ENCODE results near the gene DNAH10. TPM values are rescaled to one million over a fixed set of nuclear protein-coding genes. Genes with fewer than 3 reads are reported as not detected.

Gene DNAH10
- total and polyA plus RNA-seq, 2 of the 13 experiments (the other 11 are each of a cell fraction or from before 2014, with no cell fraction given), result 0.01 to 0.02 TPM

GRCh38 chr12:123949770-123950165 is 187.7 kb downstream of the DNAH10 start (continued):
- no peak for TF ChIP-seq SP140L (CRISPR knock-in tag; IDR thresholded peaks at IDR 0.05; ENCODE audit: borderline replicate concordance)
- TF ChIP-seq PRPF4 (IDR thresholded peaks at IDR 0.05; ENCODE audit: low read depth, low read length, poor library complexity, severe bottlenecking), result no peak
- no peak for TF ChIP-seq HNF4G (IDR thresholded peaks at IDR 0.05; ENCODE audit: borderline replicate concordance, low read depth, low read length)
- peak; percentile 10; the same call in 1 of the 2 replicates for TF ChIP-seq HNF4G (CRISPR knock-in tag; IDR thresholded peaks at IDR 0.05; ENCODE audit: borderline replicate concordance, low read depth)
- TF ChIP-seq YEATS2 (CRISPR knock-in tag; IDR thresholded peaks at IDR 0.05; ENCODE audit: borderline replicate concordance), result no peak
- TF ChIP-seq, protein P1, sequence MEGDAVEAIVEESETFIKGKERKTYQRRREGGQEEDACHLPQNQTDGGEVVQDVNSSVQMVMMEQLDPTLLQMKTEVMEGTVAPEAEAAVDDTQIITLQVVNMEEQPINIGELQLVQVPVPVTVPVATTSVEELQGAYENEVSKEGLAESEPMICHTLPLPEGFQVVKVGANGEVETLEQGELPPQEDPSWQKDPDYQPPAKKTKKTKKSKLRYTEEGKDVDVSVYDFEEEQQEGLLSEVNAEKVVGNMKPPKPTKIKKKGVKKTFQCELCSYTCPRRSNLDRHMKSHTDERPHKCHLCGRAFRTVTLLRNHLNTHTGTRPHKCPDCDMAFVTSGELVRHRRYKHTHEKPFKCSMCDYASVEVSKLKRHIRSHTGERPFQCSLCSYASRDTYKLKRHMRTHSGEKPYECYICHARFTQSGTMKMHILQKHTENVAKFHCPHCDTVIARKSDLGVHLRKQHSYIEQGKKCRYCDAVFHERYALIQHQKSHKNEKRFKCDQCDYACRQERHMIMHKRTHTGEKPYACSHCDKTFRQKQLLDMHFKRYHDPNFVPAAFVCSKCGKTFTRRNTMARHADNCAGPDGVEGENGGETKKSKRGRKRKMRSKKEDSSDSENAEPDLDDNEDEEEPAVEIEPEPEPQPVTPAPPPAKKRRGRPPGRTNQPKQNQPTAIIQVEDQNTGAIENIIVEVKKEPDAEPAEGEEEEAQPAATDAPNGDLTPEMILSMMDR (CRISPR knock-in tag; IDR thresholded peaks at IDR 0.05), result no peak
- no peak for TF ChIP-seq SRSF1 (optimal IDR thresholded peaks at IDR 0.05; ENCODE audit: low read depth, low read length)
- TF ChIP-seq GFI1 (CRISPR knock-in tag; IDR thresholded peaks at IDR 0.05; ENCODE audit: borderline replicate concordance), result no peak
- 0 out of 2 replicates have a peak, but pooled peaks have one; percentile 17 for TF ChIP-seq TBX2 (CRISPR knock-in tag; IDR thresholded peaks at IDR 0.05; ENCODE audit: borderline replicate concordance)
- no peak for TF ChIP-seq RBM39 (IDR thresholded peaks at IDR 0.05; ENCODE audit: low read depth, low read length, poor library complexity, severe bottlenecking)
- no peak for TF ChIP-seq KDM5A (IDR thresholded peaks at IDR 0.05; ENCODE audit: borderline replicate concordance, low read length)
- TF ChIP-seq ATF1 (CRISPR knock-in tag; IDR thresholded peaks at IDR 0.05), result no peak
- no peak for TF ChIP-seq E2F1 (CRISPR knock-in tag; IDR thresholded peaks at IDR 0.05)
- TF ChIP-seq HNF4A (CRISPR knock-in tag; IDR thresholded peaks at IDR 0.05), result no peak
- no peak for TF ChIP-seq KAT8 (CRISPR knock-in tag; IDR thresholded peaks at IDR 0.05)
- no peak for TF ChIP-seq ZNF124 (CRISPR knock-in tag; IDR thresholded peaks at IDR 0.05)
- no peak for TF ChIP-seq GABPB1 (CRISPR knock-in tag; IDR thresholded peaks at IDR 0.05)
- no peak for TF ChIP-seq MED1 (CRISPR knock-in tag; IDR thresholded peaks at IDR 0.05)
- no peak for TF ChIP-seq PAWR (CRISPR knock-in tag; IDR thresholded peaks at IDR 0.05; ENCODE audit: borderline replicate concordance)
- no peak for TF ChIP-seq SIN3B (IDR thresholded peaks at IDR 0.05; ENCODE audit: low read length)
- no peak for TF ChIP-seq ZMAT3 (CRISPR knock-in tag; conservative IDR thresholded peaks at IDR 0.05)
- TF ChIP-seq FOXA3 (CRISPR knock-in tag; IDR thresholded peaks at IDR 0.05), result no peak
- no peak for TF ChIP-seq IRF1 (CRISPR knock-in tag; IDR thresholded peaks at IDR 0.05; ENCODE audit: low read depth)
- no peak for TF ChIP-seq MYC (CRISPR knock-in tag; IDR thresholded peaks at IDR 0.05; ENCODE audit: borderline replicate concordance)
- TF ChIP-seq REST (IDR thresholded peaks at IDR 0.05; ENCODE audit: borderline replicate concordance in 1 of 2, low read depth in 1 of 2, low read length in 2 of 2), result no peak
